GM19395 (cell line): Measurements from ENCODE around the gene LY6G6D.
"Not testable (repeated sequence)": the region's sequence is repeated elsewhere in the genome, so short reads cannot be mapped to it uniquely, and the experiment has no call there.

Experiments
- ATAC-seq: cut with Tn5 transposase; IDR thresholded peaks from one replicate; pipeline ENCODE4 v1.9.1; 2021; ENCODE audit warnings: mild to moderate bottlenecking, moderate library complexity; ENCODE audit not compliant: unreplicated experiment

The LY6G6D gene

GRCh38 chr6:31691564-31692108 is 23.5 kb upstream of the LY6G6D start:
- ATAC-seq = no peak

GRCh38 chr6:31692353-31692752 is 22.8 kb upstream of the LY6G6D start:
- no peak for ATAC-seq

GRCh38 chr6:31692886-31693285 is 22.3 kb upstream of the LY6G6D start:
- ATAC-seq = no peak

GRCh38 chr6:31693535-31693934 is 21.6 kb upstream of the LY6G6D start:
- ATAC-seq = no peak

- ATAC-seq = no peak
Measured at GRCh38 chr6:31697555-31697954, 17.6 kb upstream of the LY6G6D start.

GRCh38 chr6:31700740-31701401 is 14.3 kb upstream of the LY6G6D start:
- ATAC-seq = no peak

- ATAC-seq = no peak
Measured at GRCh38 chr6:31701666-31702404, 13.3 kb upstream of the LY6G6D start.

GRCh38 chr6:31702405-31702818 is 12.7 kb upstream of the LY6G6D start:
- ATAC-seq = peak; percentile 8

GRCh38 chr6:31702819-31703716 is 12.1 kb upstream of the LY6G6D start, which contains the start of gene ABHD16A:
Gene ABHD16A, minus strand, starts transcription at chr6:31703324. Its CDS starts 43 bp downstream, at chr6:31703281.
- ATAC-seq = peak; percentile 87

GRCh38 chr6:31705931-31706330 is 9.2 kb upstream of the LY6G6D start:
- no peak for ATAC-seq

- no peak for ATAC-seq
Measured at GRCh38 chr6:31706599-31706998, 8.5 kb upstream of the LY6G6D start, which contains the start of gene LY6G6F. Gene LY6G6F, plus strand, starts transcription at chr6:31706866. Its CDS starts 41 bp downstream, at chr6:31706907.

GRCh38 chr6:31707701-31708100 is 7.4 kb upstream of the LY6G6D start:
- no peak for ATAC-seq

GRCh38 chr6:31708224-31708623 is 6.9 kb upstream of the LY6G6D start:
- no peak for ATAC-seq

- ATAC-seq = not testable (repeated sequence)
Measured at GRCh38 chr6:31709157-31709556, 6.0 kb upstream of the LY6G6D start.

GRCh38 chr6:31710523-31711219 is 4.5 kb upstream of the LY6G6D start:
- ATAC-seq = no peak

GRCh38 chr6:31711233-31711632 is 3.9 kb upstream of the LY6G6D start:
- no peak for ATAC-seq

- ATAC-seq = no peak
Measured at GRCh38 chr6:31712296-31712695, 2.9 kb upstream of the LY6G6D start.

- ATAC-seq = no peak
Measured at GRCh38 chr6:31713465-31713864, 1.7 kb upstream of the LY6G6D start.

- no peak for ATAC-seq
Measured at GRCh38 chr6:31713991-31714684, 1.0 kb upstream of the LY6G6D start.
